Adrenal gland (tissue), 12 donors: Measurements from ENCODE around the gene BAG5. TPM values are rescaled to one million over a fixed set of nuclear protein-coding genes. Genes with fewer than 3 reads are reported as not detected.
A peak's percentile ranks its signal among the peaks of the same experiment; 100 is the strongest.

Experiments
- DNase-seq, 7 donors: peaks; one replicate each; pipeline ENCODE4 v3.0.0-alpha.2; 2019 to 2020
- H3K27ac ChIP-seq, 5 donors: fragments of 200-600 bp; sonication (generic) in 4 of 5; 1 replicate in 3 of 5; 2 replicates in 2 of 5; pipeline versions ENCODE4 v1.5.1 to v1.8.0; 2016 to 2020; ENCODE audit warnings: mild to moderate bottlenecking in 1 of 5
- H3K27me3 ChIP-seq: fragments of 200-600 bp; 2 replicates; pipeline ENCODE4 v1.8.0; 2021
- H3K36me3 ChIP-seq, 2 donors: fragments of 200-600 bp; replicated peaks in 1 of 2; 1 replicate in 1 of 2; 2 replicates in 1 of 2; pipeline versions ENCODE4 v1.5.1 to v1.8.0; 2018 to 2022
- H3K4me1 ChIP-seq, 2 donors: fragments of 200-600 bp; replicated peaks in 1 of 2; 1 replicate in 1 of 2; 2 replicates in 1 of 2; pipeline versions ENCODE4 v1.5.1 to v1.8.0; 2018 to 2021
- H3K4me3 ChIP-seq, 4 donors: fragments of 200-600 bp; sonication (generic) in 3 of 4; one replicate each; pipeline ENCODE4 v1.5.1; 2016 to 2018
- H3K9me3 ChIP-seq, 3 donors: fragments of 200-600 bp; sonication (generic) in 1 of 3; replicated peaks in 1 of 3; 1 replicate in 2 of 3; 2 replicates in 1 of 3; pipeline versions ENCODE4 v1.5.1 to v1.8.0; 2016 to 2021
- CTCF ChIP-seq, 6 experiments: fragments of 450-650 bp in 4 of 6; fragments of 200-600 bp in 2 of 6; sonication (generic) in 1 of 6; IDR thresholded peaks; 1 replicate in 5 of 6; 2 replicates in 1 of 6; pipeline versions ENCODE4 v1.5.1 to v1.8.0; 2016 to 2021; ENCODE audit warnings: antibody characterized with exemption in 6 of 6, mild to moderate bottlenecking in 2 of 6, moderate library complexity in 1 of 6
- POLR2A ChIP-seq, 2 donors: fragments of 450-650 bp; IDR thresholded peaks; one replicate each; pipeline ENCODE4 v1.6.1; 2017; ENCODE audit warnings: antibody characterized with exemption in 2 of 2, mild to moderate bottlenecking in 2 of 2, moderate library complexity in 1 of 2
- WGBS, 4 donors: extraction: QIAGEN DNeasy Blood & Tissue Kit in 2 of 4; methylation state at CpG; one replicate each; pipeline versions ENCODE4 v1.1.5 to v1.1.7; 2013 to 2017; 5-methylcytosine and 5-hydroxymethylcytosine counted together
- intact Hi-C, 2 donors: fragments of 100-400 bp; cut with DNase I; formaldehyde crosslinking; loops; one replicate each; pipeline versions ENCODE4 v1.14.1 to v1.15.0; 2022 to 2023
- polyA plus RNA-seq, 3 donors: library from polyadenylated mRNA; stranded (reverse); fragments of 200-250 nt in 2 of 3; fragments of 350-450 nt in 1 of 3; fragmentation: Illumina TruSeq in 1 of 3; extraction: RNeasy Lipid Tissue Mini Kit (QIAGEN cat#74804) in 1 of 3; gene quantifications; one replicate each; pipeline ENCODE4 v1.2.3, GENCODE V29; 2013 to 2014
- total RNA-seq, 9 donors: library from RNA; depleted of rRNA in 4 of 9; stranded (reverse); fragments of >200 nt in 4 of 9; fragments of 120-200 nt in 1 of 9; fragmentation: NEBNext Ultra II Directional in 1 of 9; extraction: Animal tissue kit (Norgen Biotek cat#: 25700) in 1 of 9; gene quantifications; one replicate each; pipeline versions ENCODE4 v1.1.0 to v1.2.4, GENCODE V29; 2013 to 2023
- donor health status: healthy with polysubstance abuse.
- donor health status: Bipolar disorder and iron deficiency.
- donor health status: DM: yes; HTN: yes; CAD: no.
- donor health status: DM: no; HTN: no; CAD: no.
- donor health status: DM: no; HTN: no; CAD: no.
- donor health status: DM: yes; HTN: yes; CAD: no.

BAG5 gene
- total and polyA plus RNA-seq, 12 donors: 5.2 to 33.5 (median 24.7) TPM

- no peak for TF ChIP-seq POLR2A (IDR thresholded peaks at IDR 0.05)
- TF ChIP-seq CTCF (IDR thresholded peaks at IDR 0.05): no peak
Observed at GRCh38 chr14:103524002-103524935, 38.2 kb downstream of the BAG5 start.

GRCh38 chr14:103523575-103523954, 38.9 kb downstream of the BAG5 start:
- 53 to 61% (median 55%) methylated on average over 10 of the region's 10 CpGs for WGBS, 4 donors
- DNase-seq: no peak
- no peak for TF ChIP-seq POLR2A (IDR thresholded peaks at IDR 0.05)
- TF ChIP-seq CTCF (IDR thresholded peaks at IDR 0.05): no peak
- H3K27ac ChIP-seq: no peak overlapping the region
- no peaks in the 10 kb centered on the region for H3K36me3 ChIP-seq
- no peak overlapping the region for H3K4me3 ChIP-seq
- peaks cover 37 to 62% of the 10 kb centered on the region in 2 donors for H3K4me1 ChIP-seq
- intact Hi-C loops: no loop called here
- no peaks in the 10 kb centered on the region for H3K9me3 ChIP-seq
- no peaks in the 10 kb centered on the region for H3K27me3 ChIP-seq

More at GRCh38 chr14:103524002-103524935, 38.2 kb downstream of the BAG5 start:
- H3K27ac ChIP-seq: no peak overlapping the region
- H3K27me3 ChIP-seq: no peaks in the 10 kb centered on the region
- intact Hi-C loops: no loop called here
- peaks cover 39 to 60% of the 10 kb centered on the region in 2 donors for H3K4me1 ChIP-seq
- WGBS, 4 donors: 74 to 85% (median 81%) methylated on average over 9 to 12 of the region's 12 CpGs
- no peaks in the 10 kb centered on the region for H3K36me3 ChIP-seq
- H3K4me3 ChIP-seq: no peak overlapping the region
- DNase-seq: no peak
- no peaks in the 10 kb centered on the region for H3K9me3 ChIP-seq

GRCh38 chr14:103522649-103523574, 39.5 kb downstream of the BAG5 start, which contains the start of gene CKB:
Gene CKB (minus strand): TSS chr14:103522830. CDS start chr14:103522493, 337 bp downstream.
- WGBS, 4 donors: 3 to 19% (median 4%) methylated on average over 7 to 107 of the region's 107 CpGs
- intact Hi-C loops: no loop called here
- peaks cover 33 to 62% of the 10 kb centered on the region in 2 donors for H3K4me1 ChIP-seq

More at GRCh38 chr14:103522649-103523574, 39.5 kb downstream of the BAG5 start, which contains the start of gene CKB:
- Histone ChIP-seq H3K36me3 (no peaks in the 10 kb centered on the region), H3K27me3 (no peaks in the 10 kb centered on the region), H3K9me3 (no peaks in the 10 kb centered on the region), H3K27ac (peak within 1 kb of the TSS in 4 of 5 donors; percentile 81 to 89 (median 82)), H3K4me3 (peak within 1 kb of the TSS in 2 of 4 donors; percentile 56 to 61)
- TF ChIP-seq POLR2A (IDR thresholded peaks at IDR 0.05) (peak; percentile 83), CTCF (IDR thresholded peaks at IDR 0.05) (no peak)
- peak; percentile 63 to 85 (median 72) for DNase-seq
